Measurements from ENCODE around the gene RIC3.

The RIC3 gene, protein sequence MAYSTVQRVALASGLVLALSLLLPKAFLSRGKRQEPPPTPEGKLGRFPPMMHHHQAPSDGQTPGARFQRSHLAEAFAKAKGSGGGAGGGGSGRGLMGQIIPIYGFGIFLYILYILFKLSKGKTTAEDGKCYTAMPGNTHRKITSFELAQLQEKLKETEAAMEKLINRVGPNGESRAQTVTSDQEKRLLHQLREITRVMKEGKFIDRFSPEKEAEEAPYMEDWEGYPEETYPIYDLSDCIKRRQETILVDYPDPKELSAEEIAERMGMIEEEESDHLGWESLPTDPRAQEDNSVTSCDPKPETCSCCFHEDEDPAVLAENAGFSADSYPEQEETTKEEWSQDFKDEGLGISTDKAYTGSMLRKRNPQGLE

DNA sequence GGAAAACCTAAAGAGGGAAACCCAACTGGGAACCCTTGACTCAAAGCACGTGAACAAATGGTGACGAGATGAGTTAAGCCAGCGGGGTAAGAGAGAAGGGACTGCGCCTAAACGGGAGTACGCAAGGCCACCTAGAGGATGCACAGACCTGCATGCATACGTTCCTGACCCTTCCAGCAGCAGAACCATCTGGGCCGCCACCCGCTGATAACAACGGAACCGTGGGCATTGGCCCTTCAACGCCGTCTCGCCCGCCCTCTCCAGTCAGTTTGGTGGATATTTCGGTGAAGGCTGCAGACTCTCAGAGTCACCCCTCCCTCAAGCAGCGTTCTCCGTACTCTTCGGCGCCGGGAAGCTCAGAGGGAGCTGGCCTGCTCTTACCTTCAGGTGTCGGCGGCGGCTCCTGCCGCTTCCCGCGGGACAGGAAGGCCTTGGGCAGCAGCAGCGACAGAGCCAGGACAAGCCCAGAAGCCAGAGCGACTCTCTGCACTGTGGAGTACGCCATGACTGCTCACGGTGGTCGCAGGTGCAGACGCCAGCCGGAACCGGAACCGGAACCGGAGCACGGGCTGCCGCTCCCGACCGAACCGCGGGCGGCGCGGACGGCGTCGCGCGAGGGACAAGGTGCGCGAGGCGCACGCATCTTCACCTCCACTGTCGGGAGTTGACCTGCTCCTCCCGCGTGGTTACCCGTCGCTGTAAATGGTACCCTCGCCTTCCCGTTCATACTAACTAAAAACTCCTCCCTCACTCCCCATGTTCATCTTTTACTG lies at the start of gene RIC3:
TSS of gene RIC3 (minus strand) at position 541 of the 773 bp plus-strand sequence. CDS start at position 505, 36 bp downstream.
- DNase-seq, result peak; percentile 56

DNA sequence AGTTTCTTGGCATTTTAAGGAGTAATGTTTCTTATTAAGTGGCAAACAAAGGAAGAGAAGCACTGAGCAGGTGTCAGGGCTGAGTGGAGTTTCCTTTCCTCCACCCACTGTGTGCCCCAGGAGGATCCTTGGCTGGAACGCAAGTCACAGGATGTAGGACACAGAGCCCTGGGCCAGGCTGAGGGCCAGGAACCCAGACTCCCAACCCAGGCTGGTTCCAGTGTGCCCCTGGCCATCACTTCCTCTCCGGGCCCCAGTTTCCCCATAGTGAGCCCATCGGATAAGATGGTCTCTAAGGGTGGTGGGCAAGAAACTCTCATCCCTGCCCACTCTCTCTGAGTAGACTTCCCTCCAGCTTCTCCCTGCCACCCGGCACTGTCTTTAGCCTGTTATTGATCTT lies 49.6 kb upstream of the RIC3 start:
- DNase-seq, result no peak

DNA sequence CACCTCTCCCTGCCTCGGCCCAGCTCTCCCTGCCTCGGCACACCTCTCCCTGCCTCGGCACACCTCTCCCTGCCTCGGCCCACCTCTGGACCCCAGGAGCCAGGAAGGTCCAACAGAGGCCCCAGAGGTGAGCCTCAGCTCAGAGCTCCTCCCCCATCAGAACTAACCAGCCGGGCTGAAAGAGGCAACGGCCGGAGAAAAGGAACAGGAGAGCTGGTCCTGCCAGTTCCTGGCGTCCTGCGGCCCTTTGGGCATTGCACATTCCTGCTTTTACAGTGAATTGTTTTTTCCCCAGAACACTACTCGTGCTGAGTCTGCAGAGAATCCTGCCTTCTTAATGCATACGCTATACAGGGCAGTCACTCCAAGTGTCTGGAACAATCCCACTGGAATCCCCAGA lies 49.1 kb upstream of the RIC3 start:
- DNase-seq, result no peak

DNA sequence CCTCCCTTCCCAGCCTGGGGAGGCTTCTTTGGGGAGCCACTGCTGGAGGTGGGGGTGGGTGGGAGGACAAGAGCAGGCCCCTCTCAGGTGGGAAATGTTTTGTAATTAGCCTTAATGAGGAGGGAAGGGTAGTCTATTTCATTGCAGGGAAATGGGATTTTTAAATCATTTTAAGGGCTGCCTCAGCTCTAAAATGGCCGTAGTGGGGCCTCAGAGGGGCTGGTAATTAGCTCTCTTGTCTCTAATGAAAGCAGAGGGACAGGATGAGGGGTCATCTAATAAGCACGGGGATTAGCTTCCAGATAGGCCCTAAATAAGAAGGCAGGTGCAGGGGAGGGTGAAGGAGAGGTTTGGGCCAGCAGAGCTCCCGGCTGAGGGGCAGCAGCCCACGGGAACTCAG lies 48.3 kb upstream of the RIC3 start:
- DNase-seq, result no peak

DNA sequence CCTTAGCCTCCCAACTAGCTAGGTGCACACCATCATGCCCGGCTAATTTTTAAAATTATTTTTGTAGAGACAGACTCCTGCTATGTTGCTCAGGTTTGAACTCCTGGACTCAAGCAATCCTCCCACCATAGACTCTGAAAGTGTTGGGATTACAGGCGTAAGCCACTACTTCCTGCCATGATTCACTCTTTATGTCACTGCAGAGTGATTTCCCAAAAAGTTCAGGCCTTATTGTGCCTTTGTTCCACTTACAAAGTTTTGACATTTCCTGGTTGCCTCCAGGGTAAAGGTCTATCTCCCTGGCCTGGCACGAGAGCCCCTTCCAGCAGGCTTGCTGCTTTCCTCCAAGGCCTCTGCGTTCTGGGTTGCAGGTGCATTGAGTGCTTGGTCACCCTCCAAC lies 44.6 kb upstream of the RIC3 start:
- no peak for DNase-seq

DNA sequence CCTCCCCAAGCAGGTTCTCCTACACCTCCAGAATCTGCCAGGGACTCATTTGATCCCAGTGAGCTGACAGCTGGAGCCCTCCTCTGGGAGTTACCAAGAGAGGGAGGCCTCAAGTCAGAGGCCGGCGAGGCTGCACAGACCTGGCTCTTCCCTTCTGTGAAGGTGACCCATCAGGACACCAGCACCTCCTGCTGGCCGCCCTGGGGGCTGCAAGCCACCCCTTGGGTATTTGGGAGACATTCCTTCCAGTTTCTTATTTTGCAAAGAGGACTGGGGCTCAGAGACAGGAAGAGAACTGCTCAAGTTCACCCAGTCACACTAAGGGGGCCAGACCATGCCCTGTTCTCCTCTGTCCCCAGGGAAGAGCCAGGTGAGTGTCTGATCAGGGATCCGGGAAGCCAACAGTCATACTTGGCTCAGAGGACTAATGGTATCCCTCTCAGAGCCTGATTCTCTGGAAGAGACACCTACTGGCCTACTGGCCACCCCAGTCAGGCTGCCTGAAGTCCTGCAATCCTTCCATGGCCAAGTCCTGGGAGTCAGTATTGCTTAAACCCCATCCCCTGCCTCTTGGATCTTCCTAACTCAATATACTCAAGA lies 40.5 kb upstream of the RIC3 start:
- DNase-seq, result peak; percentile 54

DNA sequence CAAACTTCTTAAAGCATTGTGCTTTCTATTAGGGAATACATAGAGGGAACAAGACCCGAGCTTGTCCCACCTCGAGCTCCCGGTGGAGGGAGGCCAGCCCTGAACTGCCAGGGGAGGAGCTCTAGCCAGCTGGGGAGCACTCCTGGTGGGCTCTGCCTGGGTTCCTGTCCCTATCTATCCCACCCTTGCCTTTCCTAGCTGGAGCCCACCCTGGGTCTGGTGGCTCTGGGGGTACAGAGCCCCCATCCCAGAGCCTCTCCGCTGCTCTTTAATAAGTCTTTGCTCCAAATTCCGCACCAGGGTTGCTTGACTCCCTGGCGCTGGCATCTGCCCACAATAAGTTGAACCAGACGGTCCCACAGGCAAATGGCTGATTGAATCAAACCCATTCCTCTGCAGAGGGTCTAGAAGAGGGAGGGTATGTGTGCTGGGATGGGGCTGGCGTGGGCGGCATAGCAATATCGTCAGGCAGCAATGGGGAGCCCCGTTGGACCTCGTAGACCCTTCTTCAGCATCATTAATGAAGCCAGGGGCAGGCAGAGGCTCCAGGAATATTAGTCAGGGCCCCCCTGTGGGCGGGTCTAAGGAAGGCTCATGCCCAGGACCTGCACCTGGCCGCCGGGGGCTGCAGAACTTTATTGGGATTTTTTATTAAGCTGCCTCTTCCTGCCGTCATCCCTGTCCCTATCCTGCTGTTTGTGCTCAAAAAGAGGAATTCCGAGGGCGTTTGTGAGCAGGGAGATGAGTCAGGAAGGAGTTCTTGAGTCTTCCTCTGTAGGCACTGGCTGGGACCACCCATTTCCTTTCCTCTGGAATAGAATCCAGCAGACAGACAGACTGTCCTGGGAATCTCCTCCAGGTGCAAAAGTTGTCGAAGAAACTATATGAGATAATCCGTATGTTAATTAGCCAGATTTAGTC lies 38.5 kb upstream of the RIC3 start:
- DNase-seq, result no peak

DNA sequence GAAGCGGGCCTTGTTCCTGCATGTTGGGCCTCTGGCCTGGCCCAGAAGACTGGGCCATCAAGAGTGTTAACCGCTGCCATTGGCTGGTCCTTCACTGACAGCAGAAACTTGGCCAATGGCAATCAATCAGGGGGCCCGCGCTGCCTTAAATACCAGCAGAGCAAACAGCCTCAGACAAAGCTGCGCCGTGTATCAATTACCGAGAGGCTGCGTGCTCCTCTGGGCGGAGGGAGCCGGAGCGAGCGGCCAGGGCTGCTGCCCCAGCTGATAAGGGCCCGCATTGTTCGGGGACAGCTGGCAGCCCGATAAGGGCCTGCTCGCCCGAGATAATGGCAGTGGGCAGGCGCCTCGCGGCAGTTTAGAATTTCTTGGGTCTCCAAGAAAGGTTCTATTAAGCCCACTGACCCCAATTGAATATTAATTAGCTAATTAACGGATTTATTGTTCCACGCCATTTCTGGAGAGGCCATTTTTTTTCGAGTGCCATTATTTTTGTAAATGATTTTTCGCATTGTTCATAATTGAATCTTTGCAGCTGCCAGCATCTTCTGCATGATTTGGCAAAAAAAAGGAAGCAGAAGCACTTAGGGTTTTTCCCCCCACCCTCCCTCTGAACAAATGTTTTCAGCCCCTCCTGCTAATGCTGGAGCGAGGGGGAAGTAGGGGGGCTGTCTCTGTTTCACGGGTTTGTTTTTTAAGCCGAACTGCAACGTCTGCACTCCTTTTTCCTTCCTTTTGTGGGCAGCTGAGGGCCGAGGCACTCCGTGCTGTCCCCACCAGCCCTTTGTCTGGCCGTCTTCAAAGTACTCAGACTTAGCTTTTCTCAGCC lies 37.6 kb upstream of the RIC3 start:
- DNase-seq, result no peak

DNA sequence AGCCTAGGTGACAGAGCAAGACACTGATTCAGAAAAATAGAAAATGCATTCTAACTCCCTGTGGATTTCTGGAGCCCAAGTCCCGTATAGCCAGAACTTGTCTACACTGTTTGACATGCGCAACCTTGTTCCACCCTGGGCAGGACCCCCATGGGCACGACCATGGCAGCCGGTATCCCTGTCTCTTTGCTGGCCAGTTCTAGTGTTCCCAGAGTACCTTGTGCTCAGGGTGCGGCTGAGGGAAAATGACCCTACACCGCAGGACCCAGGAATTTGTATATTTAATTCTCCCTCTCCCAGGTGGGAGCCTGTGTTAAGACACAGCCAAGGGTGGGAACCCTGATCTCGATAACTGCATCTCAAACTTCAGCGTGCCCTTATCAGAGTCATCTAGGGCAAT lies 36.7 kb upstream of the RIC3 start:
- DNase-seq, result no peak

DNA sequence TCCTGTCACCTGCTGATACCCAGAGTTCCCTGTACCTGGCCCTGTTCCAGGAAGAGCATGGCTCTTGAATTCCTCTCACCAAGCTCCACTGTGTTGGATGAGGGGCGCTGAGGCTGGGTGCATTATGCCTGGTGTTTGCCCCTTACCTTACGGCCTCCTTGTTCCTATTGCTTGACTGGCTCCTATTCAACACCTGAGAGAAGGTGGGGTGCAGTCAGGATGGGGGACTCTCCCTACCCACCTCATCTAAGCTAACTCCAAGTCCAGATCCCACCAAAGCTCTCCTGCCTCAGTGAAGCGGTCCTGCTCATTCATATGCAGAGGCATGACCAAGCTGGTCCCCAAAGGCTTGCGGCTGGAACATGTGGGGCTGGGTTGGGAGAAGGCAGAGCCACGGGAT lies 35.8 kb upstream of the RIC3 start:
- DNase-seq, result no peak

DNA sequence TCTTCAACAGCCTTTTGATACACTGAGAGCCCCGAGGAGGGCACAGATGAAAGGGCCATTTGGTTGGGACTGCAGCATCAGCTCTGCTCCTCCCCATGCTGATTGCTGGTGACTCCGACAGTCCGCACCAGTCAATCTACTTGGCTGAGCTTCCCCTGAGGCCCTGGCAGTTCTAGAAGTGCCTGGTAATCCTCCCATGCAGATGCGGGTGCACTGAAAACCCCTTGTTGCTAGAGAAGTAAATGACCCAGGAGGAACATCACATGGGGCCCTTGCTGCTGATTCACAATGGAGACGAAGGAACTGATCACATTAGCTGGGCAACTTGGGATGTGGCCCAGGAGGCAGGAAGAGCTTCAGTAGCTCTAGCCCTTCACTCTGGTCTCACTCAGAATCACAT lies 35.2 kb upstream of the RIC3 start:
- DNase-seq, result no peak

DNA sequence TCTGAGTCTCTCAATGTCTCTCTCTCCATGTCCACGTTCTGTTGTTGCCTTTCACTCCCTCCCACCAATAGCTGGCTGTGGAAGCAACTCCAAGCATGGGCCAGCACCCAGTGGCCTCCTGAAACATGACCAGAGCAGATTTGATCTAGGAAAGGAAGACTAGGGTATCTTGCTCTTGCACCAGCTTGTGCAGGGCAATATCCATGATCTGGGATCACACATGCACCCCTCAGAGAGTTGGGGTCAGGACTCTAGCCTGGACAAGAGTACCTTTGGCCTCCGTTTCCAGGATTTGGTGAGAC lies 34.5 kb upstream of the RIC3 start:
- no peak for DNase-seq

DNA sequence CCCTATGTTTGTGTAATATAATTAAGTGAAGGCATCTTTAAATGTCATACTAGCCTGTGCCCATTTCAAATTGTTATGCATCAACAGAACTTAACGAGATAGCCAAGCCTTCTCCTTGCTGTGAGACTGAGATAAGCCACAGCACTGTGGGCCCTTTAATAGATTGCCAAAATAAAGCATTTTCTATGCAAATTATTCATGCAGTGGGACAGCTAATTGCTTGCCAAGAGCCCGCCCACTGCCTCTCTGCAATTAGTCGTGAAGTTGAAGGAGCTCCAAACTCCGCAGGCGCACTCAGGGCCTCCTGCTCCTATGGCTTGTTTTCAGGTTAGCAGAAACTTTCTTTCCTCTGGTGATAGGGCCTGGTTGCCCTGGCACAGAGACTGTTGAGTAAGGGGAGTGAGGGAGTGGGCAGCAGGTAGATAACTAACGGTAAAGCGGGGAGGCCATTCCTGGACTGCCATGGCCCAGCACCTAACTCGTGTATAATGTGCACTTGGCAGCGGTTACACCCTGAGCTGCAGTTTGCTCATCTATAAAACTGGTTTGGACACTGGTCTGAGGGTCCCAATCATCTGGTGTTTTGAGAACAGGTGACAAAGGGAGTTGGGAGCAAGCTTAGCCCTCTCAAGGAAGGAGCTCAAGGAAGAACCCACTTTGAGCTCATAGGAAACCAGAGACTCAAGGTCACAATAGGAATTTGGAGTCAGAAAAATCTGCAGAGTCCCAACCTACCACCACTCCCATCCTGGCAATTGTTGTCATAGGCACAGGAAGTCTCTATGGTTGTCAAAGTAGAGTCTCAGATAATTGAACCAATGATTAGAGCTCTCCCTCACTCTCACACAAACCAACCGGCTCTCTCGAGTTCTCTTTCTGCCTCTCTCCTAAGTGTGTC lies 33.9 kb upstream of the RIC3 start:
- DNase-seq, result no peak

DNA sequence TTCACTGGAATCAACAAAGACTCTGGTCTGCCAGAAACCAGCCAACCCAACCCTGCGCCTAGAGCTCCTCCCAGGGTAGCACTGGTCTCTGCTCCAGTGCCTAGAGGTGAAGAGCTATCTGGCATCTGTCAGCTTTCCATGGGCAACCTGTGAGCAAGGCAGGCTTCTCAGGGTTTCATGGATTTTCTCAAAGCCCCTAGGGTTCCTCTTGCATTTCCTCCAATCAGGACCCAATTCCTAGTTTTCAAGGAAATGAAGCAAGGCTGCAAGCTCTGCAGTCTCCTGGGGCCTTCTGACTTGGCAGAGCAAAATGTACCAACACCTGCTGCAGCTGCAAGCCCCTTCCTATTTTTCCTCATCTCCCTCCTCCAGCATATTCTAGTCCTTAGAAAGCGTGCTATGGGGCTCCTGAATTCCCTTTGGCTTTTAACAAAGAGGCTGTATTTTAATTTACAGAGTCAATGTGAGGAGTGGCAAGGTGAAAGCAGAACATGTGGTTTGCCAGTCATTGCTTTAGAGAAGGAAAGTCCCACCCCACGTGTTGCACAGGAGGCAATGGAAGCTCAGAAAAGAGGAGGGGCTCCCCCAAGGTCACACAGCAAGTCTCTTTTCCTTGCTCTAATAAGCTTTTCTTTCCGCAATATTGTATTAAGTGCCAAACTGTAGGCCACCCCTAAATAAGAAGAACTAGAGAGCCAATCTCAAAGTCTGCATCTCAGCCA lies 33.0 kb upstream of the RIC3 start:
- no peak for DNase-seq

DNA sequence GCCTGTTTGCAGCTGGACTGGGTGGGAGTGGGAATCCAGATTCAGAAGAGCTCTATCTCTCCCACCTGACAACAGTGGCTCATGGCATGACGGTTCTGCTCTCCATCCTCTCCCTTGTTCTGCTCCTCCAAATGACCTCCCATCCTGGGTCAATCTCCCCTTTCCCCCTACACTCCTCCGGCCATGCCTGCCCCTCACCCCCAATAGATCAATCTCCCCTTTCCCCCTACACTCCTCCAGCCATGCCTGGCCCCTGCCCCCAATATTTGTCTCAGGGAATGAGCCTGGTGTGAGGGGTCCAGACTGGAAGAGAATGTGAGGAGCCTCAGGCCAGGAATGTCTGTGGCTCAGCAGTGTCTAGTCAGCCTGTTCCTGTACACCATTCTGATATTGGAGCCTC lies 30.9 kb upstream of the RIC3 start:
- DNase-seq, result no peak

DNA sequence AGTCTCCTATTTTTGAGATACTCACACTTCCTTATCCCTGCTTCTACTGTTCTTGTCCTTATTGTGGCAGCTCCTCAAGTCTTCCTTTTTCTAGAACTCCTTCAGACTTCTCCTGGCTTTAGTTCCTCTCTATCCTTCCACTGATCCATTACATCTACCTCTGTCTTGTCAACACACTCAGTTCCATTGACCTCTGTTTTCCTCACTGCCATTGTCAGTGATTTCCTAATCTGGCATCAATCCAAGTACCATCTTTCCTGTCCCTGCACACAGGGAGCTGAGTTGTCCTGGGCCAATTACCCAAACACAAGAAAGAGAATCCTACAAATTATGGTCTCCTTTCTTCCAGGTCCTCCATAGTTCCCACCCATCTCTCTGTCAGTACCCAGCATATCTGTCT lies 27.9 kb upstream of the RIC3 start:
- DNase-seq, result no peak

DNA sequence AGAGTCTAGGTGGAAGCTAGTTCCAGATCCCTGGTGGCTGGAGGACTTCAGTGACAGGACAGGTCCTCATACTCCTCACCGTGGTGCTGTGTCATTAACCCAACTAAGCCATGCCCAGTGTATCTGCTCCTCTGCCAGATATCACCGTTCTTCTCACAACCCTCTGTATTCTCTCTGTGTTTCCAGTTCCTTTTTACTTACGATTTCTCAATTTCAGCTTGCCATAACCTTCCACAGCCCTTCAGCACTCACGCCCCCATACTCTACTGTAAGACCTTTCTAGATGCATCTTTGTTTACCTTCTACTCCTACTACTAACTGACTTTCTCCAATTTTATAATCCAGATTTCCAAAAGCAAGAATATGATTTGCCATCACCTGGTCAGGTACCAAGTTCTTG lies 26.1 kb upstream of the RIC3 start:
- DNase-seq, result no peak

DNA sequence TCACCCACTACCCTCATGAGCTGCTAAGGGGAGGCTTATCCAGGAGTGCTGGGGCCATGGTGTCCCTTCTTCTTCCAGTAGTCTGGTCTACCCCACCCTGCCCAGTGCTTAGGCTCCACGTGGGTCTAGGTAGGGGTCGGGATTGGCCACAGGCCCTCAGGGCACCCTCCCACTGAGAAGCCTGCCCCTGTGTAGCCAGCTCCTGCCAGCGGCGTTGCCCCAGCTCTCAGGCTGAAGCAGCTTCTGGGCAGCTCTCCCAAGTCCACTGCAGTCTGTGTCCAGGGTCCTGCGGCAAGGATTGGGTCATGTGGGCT lies 24.0 kb upstream of the RIC3 start:
- no peak for DNase-seq

DNA sequence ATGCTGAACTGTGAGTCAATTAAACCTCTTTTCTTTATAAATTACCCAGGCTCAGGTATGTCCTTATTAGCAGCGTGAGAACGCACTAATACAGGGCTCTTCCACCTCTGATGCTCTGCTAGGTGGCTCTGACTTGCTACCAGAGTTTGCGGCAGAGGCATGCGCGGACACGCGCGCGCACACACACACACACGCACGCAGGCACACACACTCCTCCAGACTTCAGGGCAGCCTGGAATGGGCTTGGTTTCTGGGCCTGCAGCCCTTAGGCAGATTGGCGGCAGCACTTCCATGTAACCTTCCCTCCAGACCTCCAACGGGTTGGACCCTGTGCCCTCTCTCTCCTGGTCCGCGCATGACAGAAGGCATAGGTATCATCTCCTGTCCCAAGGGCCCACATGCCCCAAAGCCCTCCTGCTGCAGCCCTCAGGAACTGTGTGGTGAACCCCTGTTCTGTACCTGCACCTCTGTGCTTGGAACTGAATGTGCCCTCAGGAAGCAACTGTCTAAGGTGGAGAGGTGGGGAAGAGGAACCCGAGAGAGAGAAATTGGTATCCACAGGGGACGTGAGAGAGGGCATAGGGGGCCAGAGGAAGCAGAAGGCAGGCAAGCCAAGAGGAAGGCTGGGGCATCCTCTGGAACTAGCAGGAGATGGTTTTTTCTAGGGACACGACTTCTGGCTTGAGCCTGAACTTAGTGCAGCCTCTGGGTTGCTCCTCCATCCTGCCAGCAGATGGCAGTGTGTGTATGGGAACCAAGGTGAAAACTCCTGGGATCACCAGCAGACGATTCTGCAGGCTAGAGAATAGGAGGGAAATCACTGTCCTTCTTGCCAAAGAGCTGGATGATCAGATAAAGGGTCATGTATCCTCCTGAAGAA lies 23.4 kb upstream of the RIC3 start:
- DNase-seq, result peak; percentile 40

DNA sequence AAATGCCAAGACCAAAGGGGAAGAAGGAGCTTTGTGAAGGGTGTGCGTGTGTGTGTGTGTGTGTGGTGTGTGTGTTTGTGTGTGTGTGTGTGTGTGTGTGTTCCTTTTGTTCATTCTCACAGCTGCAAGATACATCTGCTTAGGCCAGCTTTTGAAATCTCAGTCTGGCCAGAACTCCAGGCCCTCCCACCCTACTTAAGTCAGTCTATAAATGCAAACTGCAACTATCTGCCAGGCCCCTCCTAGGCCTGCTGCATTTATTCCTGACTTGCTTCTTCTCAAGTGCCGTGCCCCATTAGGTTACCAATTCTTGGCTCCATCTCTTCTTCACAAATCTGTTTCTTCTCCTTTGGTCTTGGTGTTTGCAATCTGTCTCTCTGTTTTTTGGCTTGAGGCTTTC lies 21.6 kb upstream of the RIC3 start:
- no peak for DNase-seq

All from activated CD4-positive, CD25-positive, alpha-beta regulatory T cell treated with anti-CD3 and anti-CD28 coated beads, Interleukin-2, amount 50 U/mL, for 72 hours (primary cell).